OCI-LY7 (cell line): ENCODE data around the gene IFRD2. TPM values are rescaled to one million over a fixed set of nuclear protein-coding genes. Genes with fewer than 3 reads are reported as not detected.

Experiments used
- BruUV-seq: library from RNA; stranded (reverse); fragments of 400-500 nt; replicated peaks from 2 replicates; lab custom pipeline; 2021; lab: Mats Ljungman, UMichigan
- CTCF ChIA-PET: fragments of 300-600 bp; sonication (Branson Sonifier 250); formaldehyde crosslinking; loops from one replicate; lab custom pipeline; 2022; ENCODE audit warnings: antibody characterized with exemption; ENCODE audit not compliant: unreplicated experiment; lab: Charles Lee
- POLR2A ChIA-PET: fragments of 300-600 bp; sonication (Branson Sonifier 250); formaldehyde crosslinking; loops from one replicate; lab custom pipeline; 2022; ENCODE audit warnings: antibody characterized with exemption; lab: Charles Lee
- DNase-seq: peaks from one replicate; pipeline ENCODE4 v3.0.0-alpha.2; 2015; ENCODE audit warnings: low spot score
- H2AFZ ChIP-seq: fragments of 200-600 bp; sonication (generic), shearing (Covaris generic); 2 replicates; pipeline ENCODE4 v1.6.1; 2014; ENCODE audit warnings: mild to moderate bottlenecking, antibody characterized with exemption, low read length, moderate library complexity
- H3K27ac ChIP-seq: fragments of 200-600 bp; sonication (generic); 2 replicates; pipeline ENCODE4 v1.5.1; 2014; ENCODE audit warnings: mixed run types, low read depth, mild to moderate bottlenecking, moderate library complexity, low read length, inconsistent platforms; ENCODE audit not compliant: poor library complexity, severe bottlenecking
- H3K36me3 ChIP-seq: fragments of 200-600 bp; sonication (generic); 2 replicates; pipeline ENCODE4 v1.6.1; 2014; ENCODE audit warnings: mild to moderate bottlenecking, antibody characterized with exemption, low read length, moderate library complexity, mixed read lengths; ENCODE audit not compliant: insufficient read depth
- H3K4me1 ChIP-seq: fragments of 200-600 bp; sonication (generic); 2 replicates; pipeline ENCODE4 v1.5.1; 2014; ENCODE audit warnings: mild to moderate bottlenecking, low read length; ENCODE audit not compliant: insufficient read depth, poor library complexity, severe bottlenecking
- H3K4me2 ChIP-seq: fragments of 200-600 bp; sonication (generic); 2 replicates; pipeline ENCODE4 v1.6.1; 2014; ENCODE audit warnings: mild to moderate bottlenecking, low read length
- H3K4me3 ChIP-seq: fragments of 200-600 bp; sonication (generic); 2 replicates; pipeline ENCODE4 v1.5.1; 2014; ENCODE audit warnings: mild to moderate bottlenecking, low read depth, low read length; ENCODE audit not compliant: poor library complexity, severe bottlenecking
- H3K79me2 ChIP-seq: fragments of 200-600 bp; sonication (generic); 2 replicates; pipeline ENCODE4 v1.6.1; 2016; ENCODE audit warnings: low read depth, mild to moderate bottlenecking, low read length, moderate library complexity, mixed read lengths; ENCODE audit not compliant: insufficient read depth
- H3K9me2 ChIP-seq: fragments of 200-600 bp; sonication (generic); 2 replicates; pipeline ENCODE4 v1.6.1; 2016; ENCODE audit warnings: mild to moderate bottlenecking, low read length, mixed read lengths; ENCODE audit not compliant: insufficient read depth
- H3K9me3 ChIP-seq: fragments of 200-600 bp; sonication (generic); 2 replicates; pipeline ENCODE4 v1.6.1; 2014; ENCODE audit warnings: mild to moderate bottlenecking, mixed run types, low read length, mixed read lengths
- H4K20me1 ChIP-seq: fragments of 200-600 bp; sonication (generic); 2 replicates; pipeline ENCODE4 v1.6.1; 2014; ENCODE audit warnings: mild to moderate bottlenecking, antibody characterized with exemption, low read length, moderate library complexity, mixed read lengths; ENCODE audit not compliant: insufficient read depth
- CTCF ChIP-seq: fragments of 200-600 bp; sonication (generic); conservative IDR thresholded peaks from 2 replicates; pipeline ENCODE4 v1.5.1; 2014; ENCODE audit warnings: mild to moderate bottlenecking, antibody characterized with exemption, low read length, moderate library complexity, mixed read lengths
- EZH2phosphoT487 ChIP-seq: fragments of 200-600 bp; sonication (generic); IDR thresholded peaks from 2 replicates; pipeline ENCODE4 v1.6.1; 2018; ENCODE audit warnings: low read depth, borderline replicate concordance, mild to moderate bottlenecking, mixed run types, antibody characterized with exemption, low read length, moderate library complexity, mixed read lengths
- intact Hi-C: fragments of 100-400 bp; cut with micrococcal nuclease; formaldehyde crosslinking; loops from one replicate; pipeline ENCODE4 v1.10.0; 2022; ENCODE audit not compliant: unreplicated experiment
- total RNA-seq, 2 experiments: library from RNA; depleted of rRNA in 1 of 2; stranded (reverse); fragments of >200 nt in 1 of 2; shearing (Covaris generic) in 1 of 2; gene quantifications; 2 replicates each; pipeline ENCODE4 v1.2.3, GENCODE V29; 2014 to 2022

IFRD2 gene
- total RNA-seq, 2 experiments from 2014 or later, result 93.3 to 95.5 TPM

DNA sequence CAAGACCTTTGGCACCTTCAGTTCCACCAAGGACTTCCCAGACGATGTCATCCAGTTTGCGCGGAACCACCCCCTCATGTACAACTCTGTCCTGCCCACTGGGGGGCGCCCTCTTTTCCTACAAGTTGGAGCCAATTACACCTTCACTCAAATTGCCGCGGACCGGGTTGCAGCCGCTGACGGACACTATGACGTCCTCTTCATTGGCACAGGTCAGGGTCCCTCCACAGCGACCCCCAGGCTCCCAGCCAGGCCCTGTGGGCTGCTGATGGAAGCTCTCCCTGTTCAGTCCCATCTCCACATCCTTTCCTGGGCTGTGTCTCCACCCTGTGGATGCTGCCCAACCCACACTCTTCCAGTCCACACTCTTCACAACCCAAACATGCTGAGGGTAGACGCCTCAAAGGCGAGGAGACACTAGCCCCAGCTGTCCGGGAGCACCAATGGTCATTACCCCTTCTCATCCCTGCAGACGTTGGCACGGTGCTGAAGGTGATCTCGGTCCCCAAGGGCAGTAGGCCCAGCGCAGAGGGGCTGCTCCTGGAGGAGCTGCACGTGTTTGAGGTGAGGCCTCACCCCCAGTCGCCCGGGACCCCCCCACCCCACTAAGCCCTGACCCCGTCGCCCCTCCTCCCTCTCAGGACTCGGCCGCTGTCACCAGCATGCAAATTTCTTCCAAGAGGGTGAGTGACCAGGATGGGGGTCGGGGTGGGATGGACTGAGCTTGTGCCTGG lies 17.7 kb downstream of the IFRD2 start:
- ChIA-PET CTCF (interaction anchor here (1.2 kb wide), 2 partner anchors 80 to 82 kb away, joined by 3 to 5 read pairs; no protein-coding TSS in a partner anchor), POLR2A (no interaction called here)
- intact Hi-C loops, result loop anchor here (1.0 kb wide), 1 partner anchor 50 kb away; no protein-coding TSS in a partner anchor
- Histone ChIP-seq H3K79me2 (no peaks in the 10 kb centered on the region), H3K4me3 (no peak overlapping the region), H3K9me3 (no peaks in the 10 kb centered on the region), H4K20me1 (no peaks in the 10 kb centered on the region), H3K36me3 (no peaks in the 10 kb centered on the region), H3K9me2 (no peaks in the 10 kb centered on the region), H3K27ac (no peak overlapping the region), H2AFZ (no peak overlapping the region), H3K4me2 (no peak overlapping the region), H3K4me1 (peaks cover 5% of the 10 kb centered on the region)
- TF ChIP-seq EZH2phosphoT487, result no peak
- peak; percentile 97 for TF ChIP-seq CTCF
- BruUV-seq, result no TSS peak
- DNase-seq, result peak; percentile 77

DNA sequence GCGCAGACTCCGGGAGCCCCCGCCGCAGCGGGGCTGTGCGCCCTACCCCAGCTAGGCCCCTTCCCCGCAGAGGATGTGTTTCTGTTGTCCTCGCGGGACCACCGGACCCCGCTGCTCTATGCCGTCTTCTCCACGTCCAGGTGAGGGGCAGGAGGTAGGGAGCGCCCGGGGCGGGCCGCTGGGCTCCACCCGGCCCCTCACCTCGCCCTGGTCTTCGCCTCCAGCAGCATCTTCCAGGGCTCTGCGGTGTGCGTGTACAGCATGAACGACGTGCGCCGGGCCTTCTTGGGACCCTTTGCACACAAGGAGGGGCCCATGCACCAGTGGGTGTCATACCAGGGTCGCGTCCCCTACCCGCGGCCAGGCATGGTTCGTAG lies 18.6 kb downstream of the IFRD2 start:
- no peaks in the 10 kb centered on the region for H4K20me1 ChIP-seq
- POLR2A ChIA-PET, result no interaction called here
- no peak overlapping the region for H3K27ac ChIP-seq
- H3K36me3 ChIP-seq, result no peaks in the 10 kb centered on the region
- no peak overlapping the region for H2AFZ ChIP-seq
- no TSS peak for BruUV-seq
- H3K9me2 ChIP-seq, result no peaks in the 10 kb centered on the region
- intact Hi-C loops, result loop anchor here (1.0 to 2.0 kb wide), 4 partner anchors 46 to 153 kb away; no protein-coding TSS in a partner anchor
- H3K79me2 ChIP-seq, result no peaks in the 10 kb centered on the region
- H3K4me3 ChIP-seq, result no peak overlapping the region
- DNase-seq, result no peak
- CTCF ChIA-PET, result interaction anchor here (0.6 kb wide), 1 partner anchor 9 kb away, joined by 3 read pairs; no protein-coding TSS in a partner anchor
- H3K4me1 ChIP-seq, result peaks cover 5% of the 10 kb centered on the region
- no peak for TF ChIP-seq EZH2phosphoT487
- no peak for TF ChIP-seq CTCF
- no peak overlapping the region for H3K4me2 ChIP-seq
- H3K9me3 ChIP-seq, result no peaks in the 10 kb centered on the region
